ENCODE measurements around the gene CEBPA.

The CEBPA gene

DNA sequence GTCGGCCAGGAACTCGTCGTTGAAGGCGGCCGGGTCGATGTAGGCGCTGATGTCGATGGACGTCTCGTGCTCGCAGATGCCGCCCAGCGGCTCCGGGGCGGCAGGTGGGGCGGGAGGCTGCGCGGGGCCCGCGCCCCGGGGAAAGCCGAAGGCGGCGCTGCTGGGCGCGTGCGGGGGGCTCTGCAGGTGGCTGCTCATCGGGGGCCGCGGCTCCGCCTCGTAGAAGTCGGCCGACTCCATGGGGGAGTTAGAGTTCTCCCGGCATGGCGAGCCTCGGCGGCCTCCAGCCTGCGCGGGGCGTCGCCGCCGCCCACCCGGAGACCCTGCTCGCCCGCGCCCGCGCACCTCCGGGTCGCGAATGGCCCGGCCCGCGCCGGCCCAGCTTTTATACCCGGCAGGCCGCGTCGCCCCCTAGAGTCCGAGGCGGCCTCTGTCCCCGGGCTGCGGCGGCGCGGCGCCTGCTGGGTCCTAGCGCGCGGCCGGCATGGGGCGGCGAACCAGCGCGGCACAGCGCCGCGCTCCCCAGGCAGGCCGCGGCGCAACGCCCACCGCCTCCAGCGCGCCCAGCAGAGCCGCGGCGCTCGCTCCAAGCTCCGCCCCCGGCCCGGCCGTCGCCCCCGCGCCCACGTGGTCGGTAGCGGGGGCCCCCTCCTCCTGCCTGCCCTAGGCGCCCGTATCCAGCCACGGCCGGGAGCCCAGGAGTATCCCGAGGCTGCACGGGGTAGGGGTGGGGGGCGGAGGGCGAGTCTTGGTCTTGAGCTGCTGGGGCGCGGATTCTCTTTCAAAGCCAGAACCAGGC lies at the start of gene CEBPA:
Gene CEBPA (minus strand): TSS at position 360 of the 799 bp plus-strand sequence. CDS start 120 bp downstream, at position 240.
- DNase-seq = peak; percentile 37 to 53

DNA sequence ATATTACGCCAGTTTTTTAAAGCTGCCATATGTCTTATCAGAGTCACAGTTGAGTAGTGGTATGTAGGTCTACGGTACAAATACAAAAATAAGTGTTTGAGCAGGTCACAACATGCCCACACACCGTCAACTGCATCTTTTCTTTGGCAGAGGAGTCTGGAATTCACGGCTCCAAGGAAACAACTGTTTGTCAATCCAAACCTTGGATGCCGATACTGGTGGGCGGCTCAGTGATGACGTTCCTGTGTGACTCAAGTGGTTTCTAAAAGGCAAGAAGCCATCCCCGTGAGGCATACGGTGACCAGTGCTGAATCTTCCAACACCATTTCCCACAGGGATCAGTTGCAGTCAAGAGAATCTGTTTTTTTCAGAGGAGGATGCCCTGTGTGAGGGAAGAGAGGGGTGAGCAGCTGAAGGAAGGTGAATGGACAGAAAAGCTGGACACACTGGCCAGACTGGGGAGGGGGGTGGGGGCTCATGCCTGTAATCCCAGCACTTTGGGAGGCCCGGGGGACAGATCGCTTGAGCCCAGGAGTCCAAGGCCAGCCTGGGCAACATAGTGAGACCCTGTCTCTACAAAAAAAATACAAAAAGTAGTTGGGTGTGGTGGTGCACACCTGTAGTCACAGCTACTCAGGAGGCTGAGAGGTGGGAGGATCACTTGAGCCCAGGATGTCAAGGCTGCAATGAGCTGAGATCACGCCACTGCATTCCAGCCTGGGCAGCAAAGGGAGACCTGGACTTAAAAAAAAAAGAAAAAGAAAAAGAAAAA lies 48.4 kb upstream of the CEBPA start:
- DNase-seq = no peak

DNA sequence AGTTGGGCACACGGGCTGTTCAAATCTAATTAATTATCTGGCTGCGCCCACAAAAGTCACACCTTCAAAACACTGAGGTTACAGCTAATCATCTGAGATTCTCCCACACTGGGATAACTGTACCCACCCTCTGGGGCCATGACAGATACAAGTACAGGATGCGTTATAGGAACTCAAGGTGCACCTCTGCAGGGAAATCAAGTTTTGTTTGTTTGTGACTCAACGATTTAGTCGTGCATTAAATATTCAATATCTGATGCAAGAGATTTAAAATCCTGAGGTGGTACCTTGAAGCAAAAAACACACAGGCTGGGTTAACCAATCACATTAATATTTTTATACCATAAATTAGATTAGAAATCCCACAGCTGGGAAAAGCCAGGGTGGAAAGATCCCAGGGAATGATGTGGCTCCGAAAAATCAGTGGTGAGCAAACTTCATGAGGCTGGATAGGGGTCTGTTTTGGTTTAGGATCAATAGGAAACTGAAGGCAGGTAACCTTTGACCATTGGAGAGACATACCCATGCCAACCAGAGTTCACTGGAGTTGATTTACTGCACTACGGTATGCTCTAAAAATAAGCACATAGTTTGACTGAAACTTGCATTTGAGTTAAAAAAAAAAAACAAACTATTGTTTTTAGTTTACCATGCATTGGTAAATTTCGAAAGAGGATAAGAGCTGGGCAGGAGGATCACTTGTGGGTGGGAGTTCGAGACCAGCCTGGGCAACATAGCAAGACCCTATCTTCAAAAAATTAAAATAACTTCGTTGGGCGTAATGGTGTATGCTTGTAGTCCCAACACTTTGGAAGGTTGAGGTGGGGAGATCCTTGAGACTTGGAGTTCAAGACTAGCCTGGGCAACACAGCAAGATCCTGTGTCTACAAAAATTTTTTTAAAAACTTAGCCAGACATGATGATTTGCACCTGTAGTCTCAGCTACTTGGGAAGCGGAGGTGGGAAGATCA lies 47.3 kb upstream of the CEBPA start:
- DNase-seq = no peak

DNA sequence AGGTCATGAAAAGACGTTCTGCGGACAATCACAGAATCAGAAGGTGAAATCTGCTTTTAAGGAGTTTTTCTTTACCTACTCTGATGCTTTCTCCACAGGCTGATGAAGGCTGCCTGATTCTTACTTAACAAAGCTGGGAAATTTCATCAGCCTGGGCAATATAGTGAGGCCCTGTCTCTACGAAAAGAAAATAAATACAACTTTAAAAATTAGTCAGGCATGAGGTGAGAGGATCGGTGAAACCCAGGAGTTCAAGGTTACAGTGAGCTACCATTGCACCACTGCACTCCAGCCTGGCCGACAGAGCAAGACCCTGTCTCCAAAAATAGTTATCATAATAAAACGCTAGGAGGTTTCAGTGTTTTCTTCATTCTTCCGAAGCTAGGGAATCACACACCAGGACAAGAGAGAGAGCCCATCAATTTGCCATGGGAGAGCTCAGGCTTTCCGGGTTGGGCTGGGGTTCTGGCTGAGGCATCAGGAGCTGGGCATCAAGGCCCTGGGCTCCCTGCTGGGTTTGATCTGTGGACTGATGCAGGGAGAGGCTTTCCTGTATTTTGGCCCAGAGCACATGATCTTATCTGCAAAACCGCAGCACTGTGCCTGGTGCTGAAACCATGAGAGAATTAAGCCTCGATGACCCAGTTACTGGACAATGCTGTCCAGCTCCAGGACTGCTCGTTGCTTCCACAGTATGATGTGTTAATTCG lies 46.1 kb upstream of the CEBPA start:
- DNase-seq = no peak

DNA sequence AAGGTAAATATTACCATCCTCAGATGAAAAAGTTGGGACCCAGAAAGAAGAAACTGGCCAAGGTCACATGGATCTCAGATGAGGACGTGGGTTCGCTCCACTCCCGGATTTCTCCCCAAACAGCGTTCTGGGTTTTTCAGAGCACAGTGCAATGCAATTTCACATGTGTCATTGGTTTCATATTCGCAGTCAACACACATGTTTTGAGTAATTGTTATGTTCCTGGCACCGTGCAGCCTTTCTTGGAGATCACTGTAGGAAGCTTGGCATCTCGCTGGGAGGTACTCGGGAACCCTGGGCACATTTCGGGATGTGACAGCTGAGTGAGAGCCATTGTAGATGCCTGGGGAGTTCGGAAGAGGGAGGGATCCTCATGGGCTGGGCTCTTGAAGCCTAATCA lies 45.0 kb upstream of the CEBPA start:
- no peak for DNase-seq

DNA sequence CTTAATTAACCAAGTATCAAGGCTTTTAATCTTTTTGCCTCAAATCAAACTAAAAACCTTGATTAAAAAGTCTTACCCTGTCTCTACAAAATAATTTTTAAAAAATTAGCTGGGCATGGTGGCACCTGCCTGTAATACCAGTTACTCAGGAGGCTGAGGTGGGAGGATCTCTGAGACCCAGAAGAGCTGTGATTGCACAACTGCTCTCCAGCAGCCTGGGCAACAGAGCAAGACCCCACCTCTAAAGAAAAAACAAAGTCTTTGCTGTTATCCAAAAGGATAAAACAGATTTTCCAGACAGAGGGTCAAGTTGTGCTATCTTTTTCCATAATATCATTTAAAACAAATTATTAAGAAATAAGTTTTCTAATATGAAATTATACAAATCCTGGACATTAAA lies 44.3 kb upstream of the CEBPA start:
- no peak for DNase-seq

DNA sequence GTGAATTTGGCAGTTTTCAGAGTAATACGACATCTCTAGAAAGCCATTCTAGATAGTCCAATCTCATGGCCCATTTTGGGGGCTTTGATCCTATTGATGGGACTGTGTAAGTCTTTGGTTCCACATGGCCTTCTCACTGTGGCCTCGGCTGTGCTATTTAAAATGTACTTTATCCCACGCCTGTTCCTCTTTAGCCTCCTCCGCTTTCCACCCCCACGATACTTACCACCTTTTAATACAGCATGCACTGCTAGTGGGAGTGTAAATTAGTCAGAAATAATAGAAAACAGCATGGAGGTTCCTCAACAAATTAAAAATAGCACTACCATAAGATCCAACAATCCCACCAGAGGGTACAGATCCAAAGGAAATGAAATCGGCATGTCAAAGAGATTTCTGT lies 42.8 kb upstream of the CEBPA start:
- no peak for DNase-seq

DNA sequence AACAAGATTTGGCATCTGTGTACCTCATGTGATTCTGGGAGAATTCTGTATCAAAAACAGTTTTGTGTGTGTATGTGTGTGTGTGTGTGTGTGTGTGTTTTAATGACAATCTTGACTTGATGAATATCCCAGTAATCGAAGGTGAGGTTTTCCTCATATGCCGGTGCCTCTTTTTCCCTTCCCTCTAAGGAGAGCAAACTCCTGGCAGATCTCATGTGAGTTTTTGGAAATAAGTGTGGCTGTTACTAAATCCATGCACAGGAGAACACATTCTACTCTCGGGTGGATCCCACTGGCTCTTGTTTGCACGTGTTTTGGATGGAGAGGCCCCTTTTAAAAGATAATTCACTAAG lies 42.2 kb upstream of the CEBPA start:
- no peak for DNase-seq

DNA sequence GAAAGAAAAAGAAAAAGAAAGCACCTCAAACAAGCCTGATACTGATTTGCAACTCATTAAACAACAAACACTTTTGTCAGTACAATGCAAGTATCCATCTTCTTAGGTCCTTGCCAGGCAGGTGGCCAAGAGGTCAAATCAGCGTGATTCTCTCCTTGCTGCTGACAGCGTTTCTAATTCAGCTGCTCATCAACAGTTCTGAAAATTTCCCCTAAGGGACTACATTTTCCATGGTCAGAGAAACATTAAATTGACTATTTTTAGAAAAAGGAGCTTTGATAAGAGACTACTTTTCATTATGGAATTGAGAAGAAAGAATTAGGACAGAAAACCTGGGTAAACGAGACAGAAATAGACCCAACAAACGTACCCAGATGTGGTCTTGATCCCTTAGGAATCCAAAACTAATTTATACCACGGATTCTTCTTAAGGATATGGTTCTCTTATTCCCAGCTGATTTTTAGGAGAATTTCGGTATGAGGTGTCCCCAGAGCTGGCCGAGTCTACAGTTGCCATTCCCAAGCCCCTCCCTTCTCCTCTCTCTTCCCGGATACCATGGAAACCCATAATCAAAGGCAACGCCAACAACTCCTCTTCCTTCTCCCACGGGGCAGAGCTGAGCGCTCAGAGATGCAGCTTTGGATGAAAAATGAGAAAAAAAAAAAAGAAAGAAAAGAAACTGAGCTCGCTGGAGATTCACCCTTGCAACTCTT lies 41.7 kb upstream of the CEBPA start:
- DNase-seq = no peak

DNA sequence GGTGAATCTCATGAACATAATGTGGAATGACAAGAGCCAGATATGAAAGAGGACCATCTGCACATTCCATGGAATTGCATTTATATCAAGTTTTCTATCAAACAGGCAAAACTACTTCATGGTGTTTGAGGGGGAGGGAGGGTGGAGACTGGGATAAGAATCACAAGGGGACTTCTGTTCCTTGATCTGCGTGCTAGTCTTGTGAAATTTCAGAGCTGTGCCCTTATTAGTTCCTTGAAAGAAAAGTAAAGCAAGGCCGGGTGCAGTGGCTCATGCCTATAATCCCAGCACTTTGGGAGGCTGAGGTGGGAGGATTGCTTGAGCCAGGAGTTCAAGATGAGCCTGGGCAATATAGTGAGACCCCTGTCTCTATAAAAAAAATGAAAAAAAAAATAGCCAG lies 41.0 kb upstream of the CEBPA start:
- DNase-seq = no peak

DNA sequence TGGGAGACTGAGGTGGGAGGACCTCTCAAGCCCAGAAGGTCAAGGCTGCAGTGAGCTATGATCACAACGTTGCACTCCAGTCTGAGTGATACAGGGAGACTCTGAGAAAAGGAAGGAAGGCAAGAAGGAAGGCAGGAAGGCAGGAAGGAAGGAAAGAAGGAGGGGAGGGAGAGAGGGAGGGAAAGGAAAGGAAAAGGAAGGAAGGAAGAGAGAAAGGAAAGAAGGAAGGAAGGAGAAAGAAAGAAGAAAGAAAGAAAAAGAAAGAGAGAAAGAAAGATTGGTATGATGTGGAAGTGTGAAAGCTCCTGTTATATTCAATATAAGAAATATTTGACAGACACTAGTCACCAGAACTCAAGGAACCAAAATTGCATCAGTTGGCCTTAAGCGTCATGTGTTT lies 38.7 kb upstream of the CEBPA start:
- no peak for DNase-seq

DNA sequence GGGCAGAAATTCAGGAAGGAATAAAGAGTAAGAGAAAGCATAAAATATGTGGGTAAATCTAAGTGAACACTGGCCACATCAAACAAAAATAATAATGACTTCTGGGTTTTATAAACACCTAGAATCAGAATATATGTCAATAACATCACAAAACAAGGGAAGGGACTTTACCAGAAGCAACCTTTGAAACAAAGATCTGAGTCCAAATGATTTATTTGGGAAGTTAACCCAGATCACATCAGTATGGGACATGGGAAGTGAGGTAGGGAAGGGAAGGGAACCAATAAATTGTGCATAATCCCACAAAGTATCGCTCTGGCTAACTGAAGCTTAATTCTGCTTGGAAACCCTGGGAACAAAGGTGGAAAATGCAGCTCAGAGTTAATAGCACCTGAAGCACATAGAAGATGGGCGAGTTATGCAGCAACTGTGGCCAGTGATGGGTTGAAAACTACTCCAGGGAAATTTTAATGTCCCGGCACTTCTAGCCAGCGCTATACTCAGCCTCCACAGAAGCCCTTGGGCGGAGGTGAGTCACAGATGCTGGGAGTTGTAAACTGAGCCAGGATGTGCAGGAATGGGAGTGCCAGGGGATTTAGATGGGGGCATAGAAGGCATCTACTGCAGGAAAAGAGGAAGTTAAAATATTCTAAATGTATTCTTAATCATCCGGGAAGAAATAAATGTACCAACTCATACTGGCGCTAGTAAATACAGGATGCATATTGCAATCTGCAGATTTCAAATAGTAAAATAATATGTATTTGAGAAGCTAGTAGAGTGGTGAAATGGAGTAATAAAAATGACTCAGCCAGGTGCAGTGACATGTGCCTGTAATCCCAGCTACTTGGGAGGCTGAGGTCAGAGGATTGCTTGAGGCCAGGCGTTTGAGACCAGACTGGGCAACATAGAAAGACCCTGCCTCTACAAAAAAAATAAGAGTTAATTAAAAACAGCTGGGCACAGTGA lies 37.0 kb upstream of the CEBPA start:
- no peak for DNase-seq

DNA sequence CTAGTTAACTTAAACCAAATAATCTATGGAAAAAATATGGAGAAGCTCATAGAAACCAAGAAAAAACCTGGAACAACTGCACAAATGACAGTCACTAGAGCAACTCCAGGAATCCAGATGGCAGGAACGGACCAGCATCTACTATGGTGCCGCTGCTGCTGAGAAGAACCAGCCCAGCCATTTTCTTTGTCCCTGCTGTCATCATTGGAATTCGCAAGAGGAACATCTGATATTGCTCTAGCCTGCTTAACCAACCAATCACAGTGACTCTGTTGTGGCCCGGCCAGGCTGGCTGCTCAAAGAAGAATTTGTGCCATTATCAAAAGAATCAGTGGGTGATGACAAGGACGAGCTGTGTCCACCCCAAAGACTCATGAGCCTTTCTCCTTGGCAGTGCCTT lies 33.1 kb upstream of the CEBPA start:
- no peak for DNase-seq

DNA sequence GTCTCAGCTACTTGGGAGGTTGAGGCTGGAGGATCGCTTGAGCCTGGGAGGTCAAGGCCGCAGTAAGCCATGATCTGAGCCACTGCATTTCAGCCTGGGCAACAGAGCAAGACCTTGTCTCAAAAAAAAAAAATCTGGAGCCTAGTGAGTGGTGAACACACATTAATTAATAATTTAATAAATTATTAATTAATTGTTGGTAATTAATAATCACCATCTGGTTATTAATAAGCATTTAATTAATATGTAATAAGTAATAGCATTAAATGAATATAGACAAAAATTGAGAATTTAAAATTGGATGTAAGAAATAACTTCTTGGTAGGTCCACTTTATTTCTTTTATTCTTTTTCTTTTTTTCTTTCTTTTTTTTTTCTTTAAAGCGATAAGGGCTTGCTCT lies 31.9 kb upstream of the CEBPA start:
- no peak for DNase-seq

DNA sequence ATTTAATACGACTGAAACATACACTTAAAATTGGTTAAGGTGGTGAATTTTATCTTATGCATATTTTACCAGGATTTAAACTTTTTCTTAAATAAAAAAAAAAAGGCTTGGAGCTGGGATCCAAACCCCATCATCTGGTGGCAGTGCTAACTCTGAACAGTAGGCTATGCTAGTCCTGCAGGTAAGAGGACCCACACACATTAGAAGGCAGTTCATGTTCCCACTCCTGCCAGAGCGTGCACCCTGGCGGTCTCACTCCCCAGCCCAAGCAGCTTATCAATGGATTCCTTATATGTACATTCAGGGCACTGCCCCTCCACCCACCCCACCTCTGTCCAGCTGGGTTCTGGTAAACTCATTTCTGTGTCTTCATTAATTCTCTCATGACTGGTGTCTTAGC lies 31.3 kb upstream of the CEBPA start:
- no peak for DNase-seq

DNA sequence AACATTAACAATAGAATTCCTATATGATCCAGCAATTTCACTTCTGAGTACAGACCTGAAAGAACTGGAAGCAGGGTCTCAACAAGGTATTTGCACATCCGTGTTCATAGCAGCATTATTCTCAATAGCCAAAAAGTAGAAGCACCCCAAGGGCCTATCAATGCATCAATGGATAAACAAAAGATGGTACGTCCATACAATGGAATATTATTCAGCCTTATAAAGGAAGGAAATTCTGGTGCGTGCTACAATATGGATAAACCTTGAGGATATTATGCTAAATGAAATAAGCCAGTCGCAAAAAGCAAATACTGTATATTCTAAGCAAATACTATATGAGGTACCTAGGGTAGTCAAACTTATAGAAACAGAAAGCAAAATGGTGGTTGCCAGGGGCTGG lies 30.8 kb upstream of the CEBPA start:
- DNase-seq = no peak

DNA sequence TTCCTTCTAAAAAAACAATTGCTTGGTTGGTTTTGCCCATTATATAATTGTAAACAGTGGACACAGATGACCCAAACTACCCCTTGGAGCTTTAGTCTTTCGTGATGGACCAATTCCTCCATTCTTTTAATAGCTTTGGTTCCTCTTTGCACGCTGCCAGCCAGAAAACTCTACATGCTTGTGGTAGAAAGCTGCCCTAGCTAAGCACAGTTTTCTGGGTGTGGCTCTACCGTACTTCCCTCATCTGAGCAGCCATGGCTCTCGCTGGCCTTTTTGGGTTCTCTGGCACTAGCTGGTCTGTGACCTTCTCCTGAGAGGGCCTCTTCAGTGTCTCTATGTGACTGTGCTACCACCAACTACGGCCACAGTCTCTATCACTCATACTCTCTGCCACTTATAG lies 29.9 kb upstream of the CEBPA start:
- DNase-seq = no peak

DNA sequence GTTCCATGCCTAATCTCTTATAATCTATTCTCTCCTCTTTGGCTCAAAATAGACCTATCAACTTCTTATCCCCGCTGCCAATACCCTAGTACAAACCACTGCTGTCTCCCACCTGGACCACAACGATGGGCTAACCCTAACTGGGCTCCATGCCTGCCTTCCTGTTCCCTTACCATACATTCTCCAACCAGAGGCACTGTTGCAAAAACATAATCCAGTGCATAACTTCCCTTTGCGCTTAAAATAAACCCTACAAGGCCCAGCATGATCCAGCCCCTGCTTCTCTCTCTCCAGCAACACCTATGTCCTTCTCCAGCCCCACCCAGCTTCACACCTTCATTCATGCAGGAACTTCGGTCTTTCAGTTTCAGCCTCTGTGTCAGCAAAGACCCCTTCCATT lies 27.4 kb upstream of the CEBPA start:
- no peak for DNase-seq

DNA sequence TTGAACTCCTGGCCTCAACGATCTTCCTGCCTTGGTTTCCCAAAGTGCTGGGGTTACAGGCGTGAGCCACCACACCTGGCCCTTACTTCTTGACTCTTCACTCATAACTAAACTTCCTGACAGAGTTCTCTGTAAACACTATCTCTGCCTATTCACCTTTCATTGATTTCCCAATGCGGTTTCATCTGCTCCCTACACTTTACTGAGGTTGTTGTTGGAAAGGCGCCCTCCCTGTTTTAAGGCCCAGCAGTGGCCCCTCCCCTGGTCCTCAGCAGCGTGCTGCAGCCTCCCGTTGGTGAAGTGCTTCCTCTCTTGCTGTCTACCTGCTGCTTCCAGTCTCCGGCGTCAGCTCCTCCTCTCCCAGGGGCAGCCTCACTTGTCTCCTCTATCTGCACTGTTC lies 26.7 kb upstream of the CEBPA start:
- no peak for DNase-seq

DNA sequence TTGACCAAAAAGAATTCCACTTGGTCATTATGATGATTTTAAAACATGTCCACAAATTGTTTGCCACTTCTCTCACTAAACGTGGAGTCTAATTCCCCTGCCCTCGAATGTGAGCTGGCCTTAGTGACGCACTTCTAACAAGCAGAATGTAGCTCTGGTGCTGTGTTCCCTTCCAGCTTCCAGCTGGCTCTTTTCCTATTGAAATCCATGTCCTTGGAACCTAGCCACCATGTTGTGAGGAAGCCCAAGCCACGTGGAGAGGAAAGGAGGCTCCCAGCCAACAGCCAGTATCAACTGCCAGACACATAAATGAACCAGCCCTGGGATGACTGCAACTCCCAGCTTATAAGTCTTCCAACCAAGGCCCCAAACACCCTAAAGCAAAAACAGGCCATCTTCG lies 23.6 kb upstream of the CEBPA start:
- no peak for DNase-seq

DNA sequence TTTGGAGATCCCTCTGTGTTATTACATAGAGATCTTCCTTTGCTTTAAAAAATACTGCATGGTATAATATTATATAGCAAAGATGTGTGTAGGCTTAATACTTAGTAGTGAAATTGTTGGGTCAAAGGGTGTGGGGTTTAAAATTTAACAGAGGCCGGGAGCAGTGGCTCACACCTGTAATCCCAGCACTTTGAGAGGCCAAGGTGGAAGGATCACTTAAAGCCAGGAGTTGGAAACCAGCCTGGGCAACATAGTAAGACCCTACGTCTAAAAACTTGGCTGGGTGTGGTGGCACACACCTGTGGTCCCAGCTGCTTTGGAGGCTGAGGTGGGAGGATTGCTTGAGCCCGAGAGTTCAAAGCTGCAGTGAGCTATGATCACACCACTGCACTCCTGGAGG lies 22.3 kb upstream of the CEBPA start:
- DNase-seq = no peak

All from activated CD4-positive, alpha-beta T cell treated with anti-CD3 and anti-CD28 coated beads for 4 hours (primary cell).